Measurements from ENCODE around the gene CYP2A7. TPM values are rescaled to one million over a fixed set of nuclear protein-coding genes. Genes with fewer than 3 reads are reported as not detected.
"Not testable (repeated sequence)": the region's sequence is repeated elsewhere in the genome, so short reads cannot be mapped to it uniquely, and the experiment has no call there.

CYP2A7 gene
- total RNA-seq, 2 experiments from 2014 or later, result not detected

GRCh38 chr19:40889366-40889765 is 7.3 kb upstream of the CYP2A7 start:
- Mint-ChIP-seq H3K4me3 (no peak overlapping the region), H3K9me3 (no peaks in the 10 kb centered on the region), H3K27me3 (ENCODE audit: low read depth) (peaks cover 14% of the 10 kb centered on the region), H3K4me1 (ENCODE audit: low read depth) (no peaks in the 10 kb centered on the region), H3K27ac (no peak overlapping the region), H3K36me3 (ENCODE audit: low read depth) (no peaks in the 10 kb centered on the region)
- intact Hi-C loops (cut with micrococcal nuclease), result no loop called here
- DNase-seq, result no peak
- CTCF ChIA-PET, result no interaction called here

- Mint-ChIP-seq H3K9me3 (no peaks in the 10 kb centered on the region), H3K4me1 (ENCODE audit: low read depth) (no peaks in the 10 kb centered on the region), H3K4me3 (no peak overlapping the region), H3K36me3 (ENCODE audit: low read depth) (no peaks in the 10 kb centered on the region), H3K27me3 (ENCODE audit: low read depth) (peaks cover 10% of the 10 kb centered on the region), H3K27ac (no peak overlapping the region)
- DNase-seq, result no peak
- intact Hi-C loops (cut with micrococcal nuclease), result no loop called here
- CTCF ChIA-PET, result no interaction called here
These were observed 6.2 kb upstream of the CYP2A7 start for GRCh38 chr19:40888191-40888590.

DNA sequence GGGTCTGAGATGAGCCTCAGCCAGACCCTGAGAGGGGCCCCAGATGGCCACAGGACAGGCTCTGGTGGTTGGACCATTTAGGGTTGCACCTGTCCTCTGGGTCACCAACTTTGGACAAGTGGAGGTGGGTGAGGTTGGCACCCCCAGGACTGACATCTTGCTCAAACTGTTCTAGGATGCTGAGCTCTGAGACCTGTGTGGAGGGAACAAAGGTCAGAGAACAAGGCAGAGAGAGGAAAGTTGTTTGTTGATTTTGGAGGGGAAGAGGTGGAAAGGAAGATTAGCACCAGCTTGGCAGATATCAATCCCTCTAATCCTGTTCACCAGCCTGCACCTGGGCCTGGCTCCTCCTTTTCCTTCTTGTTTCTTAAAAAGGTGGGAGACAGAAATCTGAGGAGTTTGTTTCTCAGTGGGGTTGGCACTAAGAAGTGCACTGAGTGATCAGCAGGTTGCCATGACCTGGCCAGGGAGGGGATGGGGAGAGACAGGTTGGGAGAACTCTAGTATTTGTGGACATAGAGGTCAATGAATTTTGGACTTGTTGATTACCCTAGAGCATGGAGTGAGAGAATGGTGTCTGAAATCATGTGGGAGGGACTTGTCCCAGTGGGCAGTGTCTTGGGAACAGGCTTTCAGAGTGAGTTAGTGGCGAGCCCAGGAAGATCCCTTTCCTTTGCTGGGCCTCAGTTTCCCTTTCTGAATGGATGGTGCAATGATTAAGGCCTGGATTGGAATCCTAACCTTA is 2.3 kb upstream of the CYP2A7 start:
- H3K4me3 Mint-ChIP-seq; H3K27ac Mint-ChIP-seq; intact Hi-C loops (cut with micrococcal nuclease); H3K4me1 Mint-ChIP-seq (ENCODE audit: low read depth); H3K36me3 Mint-ChIP-seq (ENCODE audit: low read depth); H3K9me3 Mint-ChIP-seq; CTCF ChIA-PET; DNase-seq: not testable (repeated sequence)
- H3K27me3 Mint-ChIP-seq (ENCODE audit: low read depth), result peaks cover 23% of the 10 kb centered on the region

DNA sequence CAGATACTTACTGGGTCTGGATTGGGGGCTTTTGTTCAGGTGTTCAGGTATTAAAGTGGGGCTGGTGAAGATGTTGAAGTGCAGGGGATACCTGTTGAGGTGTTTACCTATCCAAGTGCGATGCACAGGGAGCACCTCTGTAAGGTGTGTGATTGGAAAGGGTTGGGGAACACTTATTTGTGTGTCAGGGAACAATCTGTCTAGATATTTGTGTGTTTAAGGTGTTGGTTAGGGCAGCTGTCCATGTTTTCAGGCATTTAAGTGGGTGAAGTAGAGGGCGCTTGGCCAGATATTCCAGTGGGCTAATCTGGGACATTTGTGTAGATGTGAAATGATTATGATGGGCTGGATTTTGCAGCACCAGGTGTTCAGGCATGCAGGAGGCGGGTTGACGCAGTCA is 2.7 kb downstream of the CYP2A7 start:
- H3K4me3 Mint-ChIP-seq; H3K27ac Mint-ChIP-seq; H3K36me3 Mint-ChIP-seq (ENCODE audit: low read depth); H3K4me1 Mint-ChIP-seq (ENCODE audit: low read depth); H3K9me3 Mint-ChIP-seq; DNase-seq; CTCF ChIA-PET; intact Hi-C loops (cut with micrococcal nuclease): not testable (repeated sequence)
- H3K27me3 Mint-ChIP-seq (ENCODE audit: low read depth), result peaks cover 37% of the 10 kb centered on the region

GRCh38 chr19:40875526-40875951 is 6.5 kb downstream of the CYP2A7 start:
- H3K4me3 Mint-ChIP-seq, result peak overlapping the region; percentile 68
- intact Hi-C loops (cut with micrococcal nuclease), result loop anchor here (2.0 kb wide), 2 partner anchors 31 to 33 kb away; no protein-coding TSS in a partner anchor
- H3K36me3 Mint-ChIP-seq (ENCODE audit: low read depth); H3K4me1 Mint-ChIP-seq (ENCODE audit: low read depth); CTCF ChIA-PET; H3K9me3 Mint-ChIP-seq: not testable (repeated sequence)
- peaks cover 26% of the 10 kb centered on the region for H3K27me3 Mint-ChIP-seq (ENCODE audit: low read depth)
- DNase-seq, result peak; percentile 100
- H3K27ac Mint-ChIP-seq, result peak overlapping the region; percentile 59

DNA sequence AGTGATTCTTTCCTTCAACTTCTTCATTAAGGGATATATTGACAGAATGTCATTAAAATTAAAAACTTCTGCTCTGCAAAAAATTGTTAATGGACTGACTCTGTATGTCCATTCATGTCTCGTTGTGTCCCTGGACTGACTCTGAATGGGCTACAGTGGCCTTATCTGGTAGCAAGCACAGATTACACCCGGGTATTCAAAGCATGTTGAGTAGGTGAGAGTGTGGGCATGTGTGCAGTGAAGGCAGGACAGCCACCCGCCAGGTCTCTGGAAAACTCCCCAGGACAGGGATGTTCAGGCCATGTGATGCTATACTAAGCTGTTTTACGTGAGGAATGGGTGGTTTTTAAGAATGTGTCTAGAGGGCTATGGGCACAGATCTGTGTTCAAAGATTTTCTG is 7.2 kb downstream of the CYP2A7 start:
- H3K36me3 Mint-ChIP-seq (ENCODE audit: low read depth); H3K9me3 Mint-ChIP-seq; CTCF ChIA-PET; DNase-seq; H3K4me1 Mint-ChIP-seq (ENCODE audit: low read depth): not testable (repeated sequence)
- H3K4me3 Mint-ChIP-seq, result peak overlapping the region; percentile 68
- intact Hi-C loops (cut with micrococcal nuclease), result loop anchor here (2.0 kb wide), 2 partner anchors 30 to 34 kb away; no protein-coding TSS in a partner anchor
- peaks cover 25% of the 10 kb centered on the region for H3K27me3 Mint-ChIP-seq (ENCODE audit: low read depth)
- H3K27ac Mint-ChIP-seq, result peak overlapping the region; percentile 59

GRCh38 chr19:40873873-40874272 is 8.2 kb downstream of the CYP2A7 start:
- H3K9me3 Mint-ChIP-seq; H3K4me3 Mint-ChIP-seq; H3K36me3 Mint-ChIP-seq (ENCODE audit: low read depth); H3K27ac Mint-ChIP-seq; DNase-seq; H3K4me1 Mint-ChIP-seq (ENCODE audit: low read depth): not testable (repeated sequence)
- CTCF ChIA-PET, result interaction anchor here (0.7 kb wide), 1 partner anchor 76 kb away, joined by 3 read pairs; no protein-coding TSS in a partner anchor
- intact Hi-C loops (cut with micrococcal nuclease), result loop anchor here (2.0 kb wide), 3 partner anchors 29 to 35 kb away; no protein-coding TSS in a partner anchor
- H3K27me3 Mint-ChIP-seq (ENCODE audit: low read depth), result peaks cover 16% of the 10 kb centered on the region

DNA sequence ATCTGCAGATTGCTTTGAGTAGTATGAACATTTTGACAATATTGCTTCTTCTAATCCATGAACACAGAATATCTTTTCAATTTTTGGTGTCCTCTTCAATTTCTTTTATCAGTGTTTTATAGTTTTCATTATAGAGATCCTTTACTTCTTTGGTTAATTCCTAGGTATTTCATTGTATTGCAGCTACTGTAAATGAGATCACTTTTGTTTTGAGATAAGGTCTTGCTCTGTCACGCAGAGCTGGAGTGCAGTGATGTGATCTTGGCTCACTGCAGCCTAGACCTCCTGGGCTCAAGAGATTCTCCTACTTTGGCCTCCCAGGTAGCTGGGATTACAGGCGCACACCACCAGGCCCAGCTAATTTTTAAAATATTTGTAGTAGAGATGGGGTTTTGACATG is 9.8 kb downstream of the CYP2A7 start:
- DNase-seq, result no peak
- peaks cover 10% of the 10 kb centered on the region for H3K27me3 Mint-ChIP-seq (ENCODE audit: low read depth)
- H3K9me3 Mint-ChIP-seq, result no peaks in the 10 kb centered on the region
- CTCF ChIA-PET, result no interaction called here
- H3K4me1 Mint-ChIP-seq (ENCODE audit: low read depth), result peaks cover 7% of the 10 kb centered on the region
- no peak overlapping the region for H3K4me3 Mint-ChIP-seq
- no peak overlapping the region for H3K27ac Mint-ChIP-seq
- no peaks in the 10 kb centered on the region for H3K36me3 Mint-ChIP-seq (ENCODE audit: low read depth)
- intact Hi-C loops (cut with micrococcal nuclease), result loop anchor here (2.0 kb wide), 1 partner anchor 33 kb away; no protein-coding TSS in a partner anchor

- Mint-ChIP-seq H3K36me3 (ENCODE audit: low read depth) (no peaks in the 10 kb centered on the region), H3K4me1 (ENCODE audit: low read depth) (no peaks in the 10 kb centered on the region), H3K27me3 (ENCODE audit: low read depth) (peaks cover 3% of the 10 kb centered on the region), H3K27ac (no peak overlapping the region), H3K4me3 (no peak overlapping the region), H3K9me3 (no peaks in the 10 kb centered on the region)
- CTCF ChIA-PET, result no interaction called here
- no peak for DNase-seq
- intact Hi-C loops (cut with micrococcal nuclease), result no loop called here
These were observed 14.3 kb downstream of the CYP2A7 start for GRCh38 chr19:40867701-40868100.

- H3K36me3 Mint-ChIP-seq (ENCODE audit: low read depth); H3K4me1 Mint-ChIP-seq (ENCODE audit: low read depth); DNase-seq; H3K9me3 Mint-ChIP-seq; H3K4me3 Mint-ChIP-seq; CTCF ChIA-PET; H3K27ac Mint-ChIP-seq; intact Hi-C loops (cut with micrococcal nuclease); H3K27me3 Mint-ChIP-seq (ENCODE audit: low read depth): not testable (repeated sequence)
These were observed 17.1 kb downstream of the CYP2A7 start for GRCh38 chr19:40864739-40865496.

DNA sequence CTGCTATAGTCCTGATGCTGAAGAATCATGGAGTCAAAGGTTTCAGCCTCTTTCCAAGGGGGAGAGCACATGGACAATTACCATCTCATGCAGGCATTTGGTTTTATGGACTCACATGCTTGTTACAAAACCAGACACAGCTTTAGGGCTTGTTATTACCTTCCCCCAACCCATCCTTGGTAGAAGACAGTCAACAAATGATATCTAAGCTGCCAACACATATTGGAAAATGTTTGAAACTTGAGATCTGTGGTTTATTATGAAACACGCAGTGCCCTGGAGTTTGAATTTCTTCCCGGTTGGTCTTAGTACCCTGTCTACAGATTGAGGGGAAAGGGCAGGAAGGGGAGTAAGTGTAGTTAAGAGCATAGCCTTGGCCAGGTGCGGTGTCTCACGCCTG is 19.2 kb downstream of the CYP2A7 start:
- CTCF ChIA-PET, result interaction anchor here (0.9 kb wide), 1 partner anchor 56 kb away, joined by 3 read pairs; no protein-coding TSS in a partner anchor
- intact Hi-C loops (cut with micrococcal nuclease), result no loop called here
- Mint-ChIP-seq H3K27me3 (ENCODE audit: low read depth) (no peaks in the 10 kb centered on the region), H3K4me1 (ENCODE audit: low read depth) (no peaks in the 10 kb centered on the region), H3K27ac (no peak overlapping the region), H3K4me3 (no peak overlapping the region), H3K9me3 (no peaks in the 10 kb centered on the region), H3K36me3 (ENCODE audit: low read depth) (no peaks in the 10 kb centered on the region)
- DNase-seq, result no peak

GRCh38 chr19:40862333-40862732 is 19.7 kb downstream of the CYP2A7 start:
- H3K9me3 Mint-ChIP-seq, result no peaks in the 10 kb centered on the region
- H3K36me3 Mint-ChIP-seq (ENCODE audit: low read depth), result no peaks in the 10 kb centered on the region
- no peak overlapping the region for H3K4me3 Mint-ChIP-seq
- DNase-seq, result no peak
- intact Hi-C loops (cut with micrococcal nuclease), result no loop called here
- CTCF ChIA-PET, result interaction anchor here (0.9 kb wide), 1 partner anchor 55 kb away, joined by 3 read pairs; no protein-coding TSS in a partner anchor
- H3K4me1 Mint-ChIP-seq (ENCODE audit: low read depth), result no peaks in the 10 kb centered on the region
- no peak overlapping the region for H3K27ac Mint-ChIP-seq
- no peaks in the 10 kb centered on the region for H3K27me3 Mint-ChIP-seq (ENCODE audit: low read depth)

GRCh38 chr19:40858109-40858508 is 23.9 kb downstream of the CYP2A7 start:
- intact Hi-C loops (cut with micrococcal nuclease), result no loop called here
- CTCF ChIA-PET, result no interaction called here
- Mint-ChIP-seq H3K9me3 (no peaks in the 10 kb centered on the region), H3K27me3 (ENCODE audit: low read depth) (no peaks in the 10 kb centered on the region), H3K36me3 (ENCODE audit: low read depth) (no peaks in the 10 kb centered on the region), H3K27ac (no peak overlapping the region), H3K4me1 (ENCODE audit: low read depth) (no peaks in the 10 kb centered on the region), H3K4me3 (no peak overlapping the region)
- no peak for DNase-seq

Measured in activated naive CD4-positive, alpha-beta T cell treated with anti-CD3 and anti-CD28 coated beads for 36 hours (primary cell).